ENCODE measurements around the gene TFCP2L1.

TFCP2L1 gene

DNA sequence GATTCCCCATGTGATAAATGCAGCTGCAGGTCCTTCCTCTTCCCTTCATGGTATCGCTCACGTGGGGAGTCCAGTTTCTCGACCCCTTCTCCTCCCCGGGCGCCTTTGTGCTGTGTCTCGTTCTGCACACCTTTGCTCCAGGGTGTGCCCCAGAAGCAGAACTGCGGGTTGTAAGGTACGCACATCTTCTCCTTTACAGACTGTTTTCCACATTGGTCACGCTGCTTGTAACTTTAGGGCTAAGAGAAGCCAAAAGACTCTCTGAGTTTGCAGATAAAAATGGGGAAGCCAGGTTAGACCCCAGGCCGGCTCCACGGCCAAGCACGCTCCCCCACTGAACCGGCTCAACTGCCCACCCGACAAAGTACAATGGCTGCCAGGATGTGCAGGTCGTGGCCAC, 45.9 kb upstream of the TFCP2L1 start (continued):
- TF ChIP-seq PRDM2 (tag by site-specific recombination; IDR thresholded peaks at IDR 0.05; ENCODE audit: borderline replicate concordance) (no peak), SCRT2 (tag by site-specific recombination; IDR thresholded peaks at IDR 0.05) (no peak)

DNA sequence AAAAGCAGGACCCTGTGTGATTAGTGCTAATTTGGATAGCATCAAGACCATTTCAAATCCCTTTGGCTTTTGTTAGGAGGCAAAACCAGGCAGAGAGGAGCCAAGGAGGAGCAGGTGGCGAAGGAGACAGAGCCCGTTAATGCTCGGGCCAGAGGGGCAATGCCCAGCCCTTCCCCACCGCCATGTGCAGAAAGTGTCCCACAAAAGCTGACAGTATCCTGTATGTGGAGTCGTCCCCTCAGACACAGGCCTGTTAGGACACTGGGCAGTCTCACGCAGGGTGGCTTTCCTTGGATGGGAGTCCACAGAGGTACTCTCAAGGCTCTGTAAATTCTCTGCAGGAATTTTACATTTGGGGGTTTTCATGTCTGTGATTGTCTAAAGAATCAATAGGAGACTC, 44.8 kb upstream of the TFCP2L1 start:
- CTCF ChIA-PET, result no interaction called here

GRCh38 chr2:121326628-121327027, 41.6 kb upstream of the TFCP2L1 start:
- Histone ChIP-seq H3K4me3 (ENCODE audit: low read depth, low read length) (no peak overlapping the region), H3K9me3 (ENCODE audit: control insufficient read depth, insufficient read depth, low read depth, low read length) (no peaks in the 10 kb centered on the region), H3K4me1 (ENCODE audit: control insufficient read depth, insufficient read depth, low read length) (no peaks in the 10 kb centered on the region), H3K36me3 (ENCODE audit: control insufficient read depth in 2 of 2, insufficient read depth in 1 of 2, low read length in 2 of 2) (no peaks in the 10 kb centered on the region), H3K27ac (ENCODE audit: extremely low read depth, low read depth, low read length) (no peak overlapping the region)
- ChIA-PET POLR2A (no interaction called here), CTCF (interaction anchor here (1.5 kb wide), 1 partner anchor 232 kb away, joined by 5 read pairs; no protein-coding TSS in a partner anchor)
- TF ChIP-seq ZNF768 (tag by site-specific recombination; IDR thresholded peaks at IDR 0.05) (no peak), YY2 (tag by site-specific recombination; IDR thresholded peaks at IDR 0.05) (no peak), GLIS2 (tag by site-specific recombination; IDR thresholded peaks at IDR 0.05) (no peak), ZNF558 (tag by site-specific recombination; IDR thresholded peaks at IDR 0.05) (no peak)
- TF ChIP-seq, protein P1, sequence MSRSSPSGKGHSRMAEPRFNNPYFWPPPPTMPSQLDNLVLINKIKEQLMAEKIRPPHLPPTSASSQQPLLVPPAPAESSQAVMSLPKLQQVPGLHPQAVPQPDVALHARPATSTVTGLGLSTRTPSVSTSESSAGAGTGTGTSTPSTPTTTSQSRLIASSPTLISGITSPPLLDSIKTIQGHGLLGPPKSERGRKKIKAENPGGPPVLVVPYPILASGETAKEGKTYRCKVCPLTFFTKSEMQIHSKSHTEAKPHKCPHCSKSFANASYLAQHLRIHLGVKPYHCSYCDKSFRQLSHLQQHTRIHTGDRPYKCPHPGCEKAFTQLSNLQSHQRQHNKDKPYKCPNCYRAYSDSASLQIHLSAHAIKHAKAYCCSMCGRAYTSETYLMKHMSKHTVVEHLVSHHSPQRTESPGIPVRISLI (tag by site-specific recombination; IDR thresholded peaks at IDR 0.05), result no peak

More for the DNA sequence above, 44.8 kb upstream of the TFCP2L1 start:
- Histone ChIP-seq H3K9me3 (ENCODE audit: control insufficient read depth, insufficient read depth, low read depth, low read length) (no peaks in the 10 kb centered on the region), H3K36me3 (ENCODE audit: control insufficient read depth in 2 of 2, insufficient read depth in 1 of 2, low read length in 2 of 2) (no peaks in the 10 kb centered on the region), H3K4me3 (ENCODE audit: low read depth, low read length) (no peak overlapping the region), H3K27ac (ENCODE audit: extremely low read depth, low read depth, low read length) (no peak overlapping the region), H3K4me1 (ENCODE audit: control insufficient read depth, insufficient read depth, low read length) (no peaks in the 10 kb centered on the region)
- POLR2A ChIA-PET, result no interaction called here
- no peak for TF ChIP-seq TSHZ1 (tag by site-specific recombination; IDR thresholded peaks at IDR 0.05; ENCODE audit: borderline replicate concordance)
- no peak for TF ChIP-seq KLF10 (tag by site-specific recombination; IDR thresholded peaks at IDR 0.05)

- H3K27ac ChIP-seq (ENCODE audit: extremely low read depth, low read depth, low read length), result no peak overlapping the region
- H3K4me3 ChIP-seq (ENCODE audit: low read depth, low read length), result no peak overlapping the region
- ChIA-PET POLR2A (no interaction called here), CTCF (interaction anchor here (0.6 to 3.0 kb wide), 4 partner anchors 31 to 229 kb away, joined by 3 to 17 read pairs (median 4); no protein-coding TSS in a partner anchor)
- H3K9me3 ChIP-seq (ENCODE audit: control insufficient read depth, insufficient read depth, low read depth, low read length), result no peaks in the 10 kb centered on the region
- no peaks in the 10 kb centered on the region for H3K4me1 ChIP-seq (ENCODE audit: control insufficient read depth, insufficient read depth, low read length)
- no peaks in the 10 kb centered on the region for H3K36me3 ChIP-seq (ENCODE audit: control insufficient read depth in 2 of 2, insufficient read depth in 1 of 2, low read length in 2 of 2)
- TF ChIP-seq ZNF777 (tag by site-specific recombination; IDR thresholded peaks at IDR 0.05; ENCODE audit: borderline replicate concordance) (no peak), HOXC10 (CRISPR knock-in tag; IDR thresholded peaks at IDR 0.05) (no peak), ZNF133 (tag by site-specific recombination; IDR thresholded peaks at IDR 0.05) (no peak), ZNF792 (tag by site-specific recombination; IDR thresholded peaks at IDR 0.05) (no peak), ZNF518A (tag by site-specific recombination; conservative IDR thresholded peaks at IDR 0.05; ENCODE audit: low read depth) (no peak), ZNF112 (tag by site-specific recombination; IDR thresholded peaks at IDR 0.05) (no peak)
These were observed 39.6 kb upstream of the TFCP2L1 start for GRCh38 chr2:121324601-121325000.
